CD4-positive, alpha-beta T cell treated with Interleukin-1 beta for 1 hour (primary cell): ENCODE results near the gene ISG20L2.

Experiments
- DNase-seq, 2 donors: peaks; one replicate each; pipeline ENCODE4 v3.0.0-alpha.2; 2020 to 2022

The ISG20L2 gene

GRCh38 chr1:156689035-156689952 lies 39.3 kb downstream of the ISG20L2 start:
- DNase-seq = peak; percentile 79 to 81

GRCh38 chr1:156684227-156684782 lies 44.3 kb downstream of the ISG20L2 start:
- no peak for DNase-seq

GRCh38 chr1:156682166-156682890 lies 46.2 kb downstream of the ISG20L2 start:
- no peak for DNase-seq

- DNase-seq = no peak
Measured at GRCh38 chr1:156681196-156681960, 47.2 kb downstream of the ISG20L2 start.

- DNase-seq = no peak
Measured at GRCh38 chr1:156680056-156680455, 48.5 kb downstream of the ISG20L2 start.

GRCh38 chr1:156677616-156678596 lies 50.7 kb downstream of the ISG20L2 start:
- DNase-seq = peak; percentile 22 to 49

GRCh38 chr1:156676820-156677615 lies 51.5 kb downstream of the ISG20L2 start, which contains the start of gene NES:
Gene NES (minus strand): TSS chr1:156677407. CDS start chr1:156677264, 143 bp downstream.
- DNase-seq = no peak

- no peak for DNase-seq
Measured at GRCh38 chr1:156676114-156676819, 52.3 kb downstream of the ISG20L2 start.

GRCh38 chr1:156675210-156676113 lies 53.1 kb downstream of the ISG20L2 start:
- no peak for DNase-seq

GRCh38 chr1:156673387-156674121 lies 55.0 kb downstream of the ISG20L2 start:
- DNase-seq = no peak
